ENCODE measurements around the gene SPATA1.

GRCh38 chr1:84597011-84597410, 90.8 kb downstream of the SPATA1 start:
- TF ChIP-seq CTCF (IDR thresholded peaks at IDR 0.05) (no peak), EZH2phosphoT487 (IDR thresholded peaks at IDR 0.05) (no peak)

Measured in neural progenitor cell (in vitro differentiated cells).